ENCODE results near the gene SLC29A2. TPM values are rescaled to one million over a fixed set of nuclear protein-coding genes. Genes with fewer than 3 reads are reported as not detected.
A peak's percentile ranks its signal among the peaks of the same experiment; 100 is the strongest.

The SLC29A2 gene
- total RNA-seq = 19.0 TPM

GRCh38 chr11:66371627-66372415 is at the start of gene SLC29A2:
Gene SLC29A2 (minus strand): TSS chr11:66371760. CDS start chr11:66371591, 169 bp downstream.
- peak; percentile 68 for DNase-seq (ENCODE audit: low spot score)

GRCh38 chr11:66420671-66421476 is 49.3 kb upstream of the SLC29A2 start, which contains the start of gene NPAS4:
Gene NPAS4 (plus strand): TSS chr11:66421035. CDS start chr11:66421180, 145 bp downstream.
- no peak for DNase-seq (ENCODE audit: low spot score)

- DNase-seq (ENCODE audit: low spot score) = no peak
Measured at GRCh38 chr11:66419825-66420224, 48.3 kb upstream of the SLC29A2 start.

GRCh38 chr11:66418986-66419308 is 47.4 kb upstream of the SLC29A2 start:
- no peak for DNase-seq (ENCODE audit: low spot score)

- DNase-seq (ENCODE audit: low spot score) = peak; percentile 53
Measured at GRCh38 chr11:66418168-66418985, 46.8 kb upstream of the SLC29A2 start.

- DNase-seq (ENCODE audit: low spot score) = no peak
Measured at GRCh38 chr11:66417000-66417399, 45.4 kb upstream of the SLC29A2 start.

- no peak for DNase-seq (ENCODE audit: low spot score)
Measured at GRCh38 chr11:66415423-66415822, 43.9 kb upstream of the SLC29A2 start.

GRCh38 chr11:66414120-66414934 is 42.8 kb upstream of the SLC29A2 start:
- DNase-seq (ENCODE audit: low spot score) = no peak

GRCh38 chr11:66413167-66413566 is 41.6 kb upstream of the SLC29A2 start:
- no peak for DNase-seq (ENCODE audit: low spot score)

GRCh38 chr11:66412110-66412509 is 40.5 kb upstream of the SLC29A2 start:
- DNase-seq (ENCODE audit: low spot score) = no peak

- DNase-seq (ENCODE audit: low spot score) = no peak
Measured at GRCh38 chr11:66411323-66411722, 39.8 kb upstream of the SLC29A2 start.

GRCh38 chr11:66410191-66410590 is 38.6 kb upstream of the SLC29A2 start:
- DNase-seq (ENCODE audit: low spot score) = no peak

- no peak for DNase-seq (ENCODE audit: low spot score)
Measured at GRCh38 chr11:66409226-66409625, 37.7 kb upstream of the SLC29A2 start.

- DNase-seq (ENCODE audit: low spot score) = peak; percentile 89
Measured at GRCh38 chr11:66408488-66409214, 37.1 kb upstream of the SLC29A2 start.

- no peak for DNase-seq (ENCODE audit: low spot score)
Measured at GRCh38 chr11:66407651-66408050, 36.1 kb upstream of the SLC29A2 start.

GRCh38 chr11:66393954-66394353 is 22.4 kb upstream of the SLC29A2 start:
- DNase-seq (ENCODE audit: low spot score) = no peak

GRCh38 chr11:66391322-66391721 is 19.8 kb upstream of the SLC29A2 start:
- DNase-seq (ENCODE audit: low spot score) = no peak

- DNase-seq (ENCODE audit: low spot score) = peak; percentile 75
Measured at GRCh38 chr11:66388780-66389386, 17.3 kb upstream of the SLC29A2 start.

GRCh38 chr11:66386171-66387069 is 14.9 kb upstream of the SLC29A2 start:
- peak; percentile 86 for DNase-seq (ENCODE audit: low spot score)
